HEK293T (cell line): ENCODE measurements around the gene IFT80.

Experiments
- BHLHE40 ChIP-seq: fragments of 450-650 bp; IDR thresholded peaks from 2 replicates; pipeline ENCODE4 v1.6.1; 2016; ENCODE audit warnings: mild to moderate bottlenecking, moderate library complexity, borderline replicate concordance
- ELF4 ChIP-seq: fragments of 450-650 bp; IDR thresholded peaks from 2 replicates; pipeline ENCODE4 v1.6.1; 2017; ENCODE audit warnings: antibody characterized with exemption
- FOXM1 ChIP-seq: fragments of 450-650 bp; IDR thresholded peaks from 2 replicates; pipeline ENCODE4 v1.6.1; 2017; ENCODE audit warnings: mild to moderate bottlenecking, borderline replicate concordance
- HDGF ChIP-seq: fragments of 450-650 bp; IDR thresholded peaks from 2 replicates; pipeline ENCODE4 v1.6.1; 2017; ENCODE audit warnings: antibody characterized with exemption, borderline replicate concordance
- NFRKB ChIP-seq: fragments of 450-650 bp; IDR thresholded peaks from 2 replicates; pipeline ENCODE4 v1.6.1; 2016; ENCODE audit warnings: mild to moderate bottlenecking, moderate library complexity
- PKNOX1 ChIP-seq: fragments of 450-650 bp; IDR thresholded peaks from 2 replicates; pipeline ENCODE4 v1.6.1; 2016
- SUZ12 ChIP-seq: fragments of 450-650 bp; IDR thresholded peaks from 2 replicates; pipeline ENCODE4 v1.6.1; 2016; ENCODE audit warnings: mild to moderate bottlenecking

- no peak for TF ChIP-seq BHLHE40
- TF ChIP-seq NFRKB = no peak
- TF ChIP-seq ELF4 = no peak
- TF ChIP-seq PKNOX1 = no peak
- no peak for TF ChIP-seq SUZ12
- no peak for TF ChIP-seq HDGF
- TF ChIP-seq FOXM1 = no peak
Observed at GRCh38 chr3:160280836-160281235, 118.2 kb downstream of the IFT80 start.
